22Rv1 (cell line): ENCODE measurements around the gene MFSD6.

Experiments
- H3K27ac ChIP-seq: fragments of 450-650 bp; 2 replicates; pipeline ENCODE4 v1.5.1; 2017
- CTCF ChIP-seq: fragments of 450-650 bp; IDR thresholded peaks from 2 replicates; pipeline ENCODE4 v1.5.1; 2017; ENCODE audit warnings: mild to moderate bottlenecking
- ZFX ChIP-seq: fragments of 450-650 bp; IDR thresholded peaks from 2 replicates; pipeline ENCODE4 v1.6.1; 2017; ENCODE audit warnings: antibody characterized with exemption, borderline replicate concordance

Gene MFSD6

GRCh38 chr2:190526105-190526750 is 118.1 kb downstream of the MFSD6 start:
- TF ChIP-seq ZFX (no peak), CTCF (no peak)
- H3K27ac ChIP-seq, result no peak overlapping the region

GRCh38 chr2:190527214-190527613 is 119.1 kb downstream of the MFSD6 start:
- no peak overlapping the region for H3K27ac ChIP-seq
- no peak for TF ChIP-seq ZFX
- TF ChIP-seq CTCF, result no peak

GRCh38 chr2:190527918-190528317 is 119.8 kb downstream of the MFSD6 start:
- no peak for TF ChIP-seq ZFX
- TF ChIP-seq CTCF, result no peak
- H3K27ac ChIP-seq, result no peak overlapping the region

- no peak overlapping the region for H3K27ac ChIP-seq
- TF ChIP-seq ZFX (no peak), CTCF (no peak)
Measured at GRCh38 chr2:190528521-190529001, 120.4 kb downstream of the MFSD6 start.

- no peak overlapping the region for H3K27ac ChIP-seq
- TF ChIP-seq CTCF (no peak), ZFX (no peak)
Measured at GRCh38 chr2:190529486-190530247, 121.5 kb downstream of the MFSD6 start.

GRCh38 chr2:190530248-190530900 is 122.2 kb downstream of the MFSD6 start:
- H3K27ac ChIP-seq, result no peak overlapping the region
- TF ChIP-seq ZFX, result no peak
- TF ChIP-seq CTCF, result no peak

- H3K27ac ChIP-seq, result no peak overlapping the region
- TF ChIP-seq ZFX (no peak), CTCF (no peak)
Measured at GRCh38 chr2:190532581-190532980, 124.4 kb downstream of the MFSD6 start.
